IMR-90 (cell line): ENCODE data around the gene ERICH2.

Experiments used
- CHD1 ChIP-seq: IDR thresholded peaks from 2 replicates; pipeline ENCODE4 v1.6.1; 2012; ENCODE audit warnings: low read depth, low read length, improper control_type of control experiment
- CTCF ChIP-seq: conservative IDR thresholded peaks from 2 replicates; pipeline ENCODE4 v1.5.1; 2012; ENCODE audit warnings: mild to moderate bottlenecking, low read depth, low read length, improper control_type of control experiment
- MAZ ChIP-seq: IDR thresholded peaks from 2 replicates; pipeline ENCODE4 v1.6.1; 2012; ENCODE audit warnings: low read depth, mild to moderate bottlenecking, low read length, improper control_type of control experiment, moderate library complexity, borderline replicate concordance
- POLR2A ChIP-seq: IDR thresholded peaks from 2 replicates; pipeline ENCODE4 v1.6.1; 2012; ENCODE audit warnings: mild to moderate bottlenecking, low read depth, low read length
- RAD21 ChIP-seq: IDR thresholded peaks from 2 replicates; pipeline ENCODE4 v1.6.1; 2012; ENCODE audit warnings: low read length, improper control_type of control experiment
- RFX5 ChIP-seq: IDR thresholded peaks from 2 replicates; pipeline ENCODE4 v1.8.0; 2012; ENCODE audit warnings: low read depth, mild to moderate bottlenecking, low read length, moderate library complexity
- SMC3 ChIP-seq: fragments of 150-350 bp; IDR thresholded peaks from 2 replicates; pipeline ENCODE4 v1.6.1; 2016; ENCODE audit warnings: low read depth, mild to moderate bottlenecking, antibody characterized with exemption, low read length, moderate library complexity
- TF ChIP-seq, protein P1 (sequence below): fragments of 150-350 bp; IDR thresholded peaks from 2 replicates; pipeline ENCODE4 v1.6.1; 2017; ENCODE audit warnings: mild to moderate bottlenecking, antibody characterized with exemption, low read length, low read depth

DNA sequence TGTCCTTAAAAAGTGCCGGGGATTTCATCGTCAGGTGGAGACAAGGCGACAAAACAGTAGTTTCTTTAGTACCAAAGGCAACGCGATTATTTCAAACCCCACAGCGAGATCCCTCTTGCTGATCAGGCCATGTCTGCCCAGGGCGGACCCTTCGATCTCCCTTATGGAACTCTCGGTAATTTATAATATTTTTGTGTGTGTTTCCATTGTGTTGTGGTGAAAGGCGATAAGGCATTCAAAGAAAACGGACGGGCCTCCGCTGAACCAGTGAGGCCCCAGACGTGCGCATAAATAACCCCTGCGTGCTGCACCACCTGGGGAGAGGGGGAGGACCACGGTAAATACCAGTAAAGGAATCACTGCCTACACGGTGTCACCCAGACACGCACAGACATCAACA is 45.1 kb downstream of the ERICH2 start:
- TF ChIP-seq POLR2A = no peak
- no peak for TF ChIP-seq CTCF
- TF ChIP-seq SMC3 = no peak
- TF ChIP-seq MAZ = no peak
- TF ChIP-seq RAD21 = no peak
- no peak for TF ChIP-seq CHD1
- no peak for TF ChIP-seq RFX5
- TF ChIP-seq, protein P1, sequence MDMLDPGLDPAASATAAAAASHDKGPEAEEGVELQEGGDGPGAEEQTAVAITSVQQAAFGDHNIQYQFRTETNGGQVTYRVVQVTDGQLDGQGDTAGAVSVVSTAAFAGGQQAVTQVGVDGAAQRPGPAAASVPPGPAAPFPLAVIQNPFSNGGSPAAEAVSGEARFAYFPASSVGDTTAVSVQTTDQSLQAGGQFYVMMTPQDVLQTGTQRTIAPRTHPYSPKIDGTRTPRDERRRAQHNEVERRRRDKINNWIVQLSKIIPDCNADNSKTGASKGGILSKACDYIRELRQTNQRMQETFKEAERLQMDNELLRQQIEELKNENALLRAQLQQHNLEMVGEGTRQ = no peak
